Retina (tissue), 1 donor: Measurements from ENCODE around the gene COL6A2.
"Not testable (repeated sequence)": the region's sequence is repeated elsewhere in the genome, so short reads cannot be mapped to it uniquely, and the experiment has no call there.

Experiments used
- DNase-seq: peaks from one replicate; pipeline ENCODE4 v3.0.0-alpha.2; 2016

COL6A2 gene

GRCh38 chr21:46097336-46098293 is at the start of gene COL6A2:
Gene COL6A2 (plus strand): TSS chr21:46098112.
- peak; percentile 42 for DNase-seq

GRCh38 chr21:46048926-46049889 is 48.7 kb upstream of the COL6A2 start:
- no peak for DNase-seq

- no peak for DNase-seq
These were observed 47.8 kb upstream of the COL6A2 start for GRCh38 chr21:46049890-46050667.

- no peak for DNase-seq
These were observed 47.1 kb upstream of the COL6A2 start for GRCh38 chr21:46050668-46051378.

GRCh38 chr21:46051379-46051770 is 46.5 kb upstream of the COL6A2 start:
- DNase-seq = no peak

- no peak for DNase-seq
These were observed 45.9 kb upstream of the COL6A2 start for GRCh38 chr21:46051821-46052675.

GRCh38 chr21:46052703-46053651 is 44.9 kb upstream of the COL6A2 start:
- no peak for DNase-seq

GRCh38 chr21:46054031-46054430 is 43.9 kb upstream of the COL6A2 start:
- no peak for DNase-seq

GRCh38 chr21:46054451-46054881 is 43.4 kb upstream of the COL6A2 start:
- DNase-seq = no peak

- DNase-seq = no peak
These were observed 42.0 kb upstream of the COL6A2 start for GRCh38 chr21:46055863-46056281.

- DNase-seq = no peak
These were observed 41.4 kb upstream of the COL6A2 start for GRCh38 chr21:46056450-46056903.

GRCh38 chr21:46057111-46057709 is 40.7 kb upstream of the COL6A2 start:
- DNase-seq = no peak

GRCh38 chr21:46057710-46058241 is 40.1 kb upstream of the COL6A2 start:
- no peak for DNase-seq

GRCh38 chr21:46058431-46059145 is 39.3 kb upstream of the COL6A2 start:
- no peak for DNase-seq

- DNase-seq = no peak
These were observed 38.7 kb upstream of the COL6A2 start for GRCh38 chr21:46059195-46059594.

GRCh38 chr21:46059711-46060455 is 38.0 kb upstream of the COL6A2 start:
- not testable (repeated sequence) for DNase-seq

GRCh38 chr21:46060596-46061061 is 37.3 kb upstream of the COL6A2 start:
- DNase-seq = no peak
